Left lung (tissue), 10 donors: ENCODE results near the gene KIF20B. TPM values are rescaled to one million over a fixed set of nuclear protein-coding genes. Genes with fewer than 3 reads are reported as not detected.
A peak's percentile ranks its signal among the peaks of the same experiment; 100 is the strongest.

ENCODE experiments used
- ATAC-seq: fragments of 200-7000 bp; cut with Tn5 transposase; one replicate; pipeline ENCODE4 v1.9.1; 2020; ENCODE audit warnings: moderate library complexity
- DNase-seq, 4 donors: peaks; one replicate each; pipeline ENCODE4 v3.0.0-alpha.2; 2013 to 2020
- H3K27ac ChIP-seq, 2 donors: fragments of 200-600 bp; sonication (generic) in 1 of 2; one replicate each; pipeline versions ENCODE4 v1.5.0 to v1.8.0; 2020 to 2021
- H3K27me3 ChIP-seq, 2 donors: fragments of 200-600 bp; sonication (generic) in 1 of 2; one replicate each; pipeline versions ENCODE4 v1.5.0 to v1.8.0; 2020 to 2021
- H3K36me3 ChIP-seq, 2 donors: fragments of 200-600 bp; sonication (generic) in 1 of 2; one replicate each; pipeline versions ENCODE4 v1.5.0 to v1.8.0; 2020 to 2021
- H3K4me1 ChIP-seq, 2 donors: fragments of 200-600 bp; one replicate each; pipeline ENCODE4 v1.8.0; 2021
- H3K4me3 ChIP-seq, 2 donors: fragments of 200-600 bp; sonication (generic) in 1 of 2; one replicate each; pipeline versions ENCODE4 v1.5.0 to v1.8.0; 2020 to 2021; ENCODE audit warnings: mild to moderate bottlenecking in 1 of 2
- H3K9me3 ChIP-seq, 2 donors: fragments of 200-600 bp; sonication (generic) in 1 of 2; one replicate each; pipeline versions ENCODE4 v1.5.0 to v1.8.0; 2020 to 2021
- CTCF ChIP-seq, 2 donors: fragments of 200-600 bp; sonication (generic) in 1 of 2; IDR thresholded peaks; one replicate each; pipeline versions ENCODE4 v1.5.0 to v1.8.0; 2021; ENCODE audit warnings: antibody characterized with exemption in 2 of 2
- intact Hi-C, 2 donors: fragments of 100-400 bp; cut with DNase I; formaldehyde crosslinking; loops; one replicate each; pipeline versions ENCODE4 v1.11.2 to v1.14.2; 2022
- polyA plus RNA-seq, 6 donors: library from polyadenylated mRNA; unstranded; fragments of 120-200 nt; gene quantifications; one replicate each; pipeline ENCODE4 v1.2.1, GENCODE V29; 2013; ENCODE audit not compliant: insufficient read length in 6 of 6
- total RNA-seq, 2 donors: library from RNA; stranded (reverse); fragmentation: NEBNext Ultra II Directional; extraction: Animal tissue kit (Norgen Biotek cat#: 25700); gene quantifications; one replicate each; pipeline ENCODE4 v1.2.1, GENCODE V29; 2021
- donor health status: DM: no; HTN: yes; CAD: no.
- donor health status: DM: no; HTN: no; CAD: no.

Gene KIF20B
- total and polyA plus RNA-seq, 8 donors, result 10.0 to 26.9 (median 17.2) TPM

- no peak for ATAC-seq
- no peak for TF ChIP-seq CTCF (IDR thresholded peaks at IDR 0.05)
- DNase-seq, result no peak
- Histone ChIP-seq H3K4me3 (no peak overlapping the region), H3K27ac (no peak overlapping the region), H3K36me3 (no peaks in the 10 kb centered on the region), H3K4me1 (no peaks in the 10 kb centered on the region), H3K9me3 (no peaks in the 10 kb centered on the region), H3K27me3 (no peaks in the 10 kb centered on the region)
- intact Hi-C loops, result no loop called here
These were observed 6.1 kb upstream of the KIF20B start for GRCh38 chr10:89695307-89695706.

GRCh38 chr10:89697946-89698345 is 3.4 kb upstream of the KIF20B start:
- peaks cover 7 to 17% of the 10 kb centered on the region in 2 donors for H3K4me1 ChIP-seq
- no peaks in the 10 kb centered on the region for H3K9me3 ChIP-seq
- intact Hi-C loops, result no loop called here
- H3K27ac ChIP-seq, result no peak overlapping the region
- no peak overlapping the region for H3K4me3 ChIP-seq
- ATAC-seq, result no peak
- no peak for TF ChIP-seq CTCF (IDR thresholded peaks at IDR 0.05)
- no peaks in the 10 kb centered on the region for H3K27me3 ChIP-seq
- H3K36me3 ChIP-seq, result no peaks in the 10 kb centered on the region
- DNase-seq, result no peak

- H3K27me3 ChIP-seq, result no peaks in the 10 kb centered on the region
- ATAC-seq (no peak), DNase-seq (no peak)
- TF ChIP-seq CTCF (IDR thresholded peaks at IDR 0.05), result no peak
- H3K4me1 ChIP-seq, result peaks cover 7 to 17% of the 10 kb centered on the region in 2 donors
- no peak overlapping the region for H3K27ac ChIP-seq
- no peak overlapping the region for H3K4me3 ChIP-seq
- H3K9me3 ChIP-seq, result no peaks in the 10 kb centered on the region
- no peaks in the 10 kb centered on the region for H3K36me3 ChIP-seq
- intact Hi-C loops, result no loop called here
These were observed 1.8 kb upstream of the KIF20B start for GRCh38 chr10:89699581-89700064.

- peak overlapping the region; percentile 83 to 92 for H3K27ac ChIP-seq
- ATAC-seq (peak; percentile 62), DNase-seq (no peak)
- peak overlapping the region; percentile 46 to 53 for H3K4me3 ChIP-seq
- H3K9me3 ChIP-seq, result no peaks in the 10 kb centered on the region
- no peak for TF ChIP-seq CTCF (IDR thresholded peaks at IDR 0.05)
- peaks cover 7 to 17% of the 10 kb centered on the region in 2 donors for H3K4me1 ChIP-seq
- no peaks in the 10 kb centered on the region for H3K36me3 ChIP-seq
- no peaks in the 10 kb centered on the region for H3K27me3 ChIP-seq
- intact Hi-C loops, result no loop called here
These were observed 508 bp upstream of the KIF20B start for GRCh38 chr10:89700923-89701241.

- DNase-seq, result no peak
These were observed 711 bp downstream of the KIF20B start for GRCh38 chr10:89702121-89702480.

More at GRCh38 chr10:89702121-89702480, 711 bp downstream of the KIF20B start:
- Histone ChIP-seq H3K4me1 (peaks cover 7 to 17% of the 10 kb centered on the region in 2 donors), H3K27me3 (no peaks in the 10 kb centered on the region), H3K36me3 (no peaks in the 10 kb centered on the region), H3K27ac (peak overlapping the region in 1 of 2 donors; percentile 83), H3K9me3 (no peaks in the 10 kb centered on the region), H3K4me3 (peak overlapping the region in 1 of 2 donors; percentile 53)
- intact Hi-C loops, result no loop called here
- ATAC-seq, result no peak
- TF ChIP-seq CTCF (IDR thresholded peaks at IDR 0.05), result no peak
